EL (cell line): ENCODE measurements around the gene MAGI2.
"Not testable (repeated sequence)": the region's sequence is repeated elsewhere in the genome, so short reads cannot be mapped to it uniquely, and the experiment has no call there.

ENCODE experiments used
- DNase-seq: peaks from one replicate; pipeline ENCODE4 v3.0.0-alpha.2; 2016

Gene MAGI2

GRCh38 chr7:78523930-78524329 lies 929.5 kb downstream of the MAGI2 start:
- no peak for DNase-seq

- no peak for DNase-seq
These were observed 931.5 kb downstream of the MAGI2 start for GRCh38 chr7:78521961-78522360.

- no peak for DNase-seq
These were observed 937.0 kb downstream of the MAGI2 start for GRCh38 chr7:78516450-78516849.

GRCh38 chr7:78514634-78515033 lies 938.8 kb downstream of the MAGI2 start:
- DNase-seq = no peak

GRCh38 chr7:78510580-78511188 lies 942.8 kb downstream of the MAGI2 start:
- DNase-seq = peak; percentile 61

- not testable (repeated sequence) for DNase-seq
These were observed 950.2 kb downstream of the MAGI2 start for GRCh38 chr7:78503301-78503700.

GRCh38 chr7:78501064-78501463 lies 952.4 kb downstream of the MAGI2 start:
- no peak for DNase-seq

GRCh38 chr7:78499971-78500370 lies 953.5 kb downstream of the MAGI2 start:
- peak; percentile 4 for DNase-seq

- DNase-seq = peak; percentile 26
These were observed 954.2 kb downstream of the MAGI2 start for GRCh38 chr7:78499283-78499682.

GRCh38 chr7:78497728-78498427 lies 955.6 kb downstream of the MAGI2 start:
- no peak for DNase-seq

GRCh38 chr7:78496096-78496630 lies 957.3 kb downstream of the MAGI2 start:
- DNase-seq = no peak

GRCh38 chr7:78493401-78493800 lies 960.1 kb downstream of the MAGI2 start:
- no peak for DNase-seq

GRCh38 chr7:78492146-78492545 lies 961.3 kb downstream of the MAGI2 start:
- DNase-seq = no peak

GRCh38 chr7:78490524-78490923 lies 962.9 kb downstream of the MAGI2 start:
- no peak for DNase-seq

- DNase-seq = no peak
These were observed 963.8 kb downstream of the MAGI2 start for GRCh38 chr7:78489476-78490240.

GRCh38 chr7:78487464-78487863 lies 966.0 kb downstream of the MAGI2 start:
- no peak for DNase-seq

- no peak for DNase-seq
These were observed 974.1 kb downstream of the MAGI2 start for GRCh38 chr7:78479348-78479747.

- DNase-seq = no peak
These were observed 976.5 kb downstream of the MAGI2 start for GRCh38 chr7:78476851-78477405.

GRCh38 chr7:78473571-78474301 lies 979.7 kb downstream of the MAGI2 start:
- peak; percentile 5 for DNase-seq

- DNase-seq = peak; percentile 60
These were observed 980.4 kb downstream of the MAGI2 start for GRCh38 chr7:78473021-78473420.

GRCh38 chr7:78472519-78472918 lies 980.9 kb downstream of the MAGI2 start:
- DNase-seq = peak; percentile 84

- DNase-seq = no peak
These were observed 987.6 kb downstream of the MAGI2 start for GRCh38 chr7:78465894-78466293.

GRCh38 chr7:78463039-78463438 lies 990.4 kb downstream of the MAGI2 start:
- DNase-seq = no peak
